ENCODE measurements around the gene HACE1.

DNA sequence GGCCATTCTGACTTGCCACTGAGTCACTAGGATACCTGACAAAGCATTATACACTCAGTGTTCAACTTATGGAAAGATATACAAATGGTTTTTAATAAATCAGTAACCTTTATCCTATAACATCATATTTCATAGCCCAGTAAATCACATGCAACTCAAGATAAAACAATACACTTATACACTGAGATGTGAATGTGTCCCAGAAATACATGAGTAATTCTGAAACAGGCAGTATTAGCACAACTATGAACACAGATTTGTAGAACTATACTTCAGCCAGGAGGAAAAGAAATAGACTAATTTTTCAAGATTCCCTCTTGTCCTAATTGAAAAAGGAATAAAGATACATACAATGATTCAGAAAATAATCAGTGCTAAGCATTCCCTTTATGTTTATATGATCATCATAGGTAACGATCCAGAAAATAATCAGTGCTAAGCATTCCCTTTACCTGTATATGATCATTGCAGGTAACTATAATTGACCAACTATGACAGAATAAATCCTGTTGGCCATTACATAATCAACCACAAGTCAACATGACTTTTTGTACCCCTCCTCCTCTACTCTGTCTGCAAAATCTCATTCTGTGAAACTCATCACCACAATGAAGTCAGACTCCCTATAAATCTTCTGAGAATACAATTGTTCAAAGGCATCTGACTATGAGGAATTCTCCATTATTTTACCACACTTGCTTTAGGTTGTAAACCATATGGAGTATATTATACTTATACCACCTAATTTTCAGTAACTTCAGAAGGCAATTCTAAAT, 30.3 kb downstream of the HACE1 start:
- TF ChIP-seq, protein P1, sequence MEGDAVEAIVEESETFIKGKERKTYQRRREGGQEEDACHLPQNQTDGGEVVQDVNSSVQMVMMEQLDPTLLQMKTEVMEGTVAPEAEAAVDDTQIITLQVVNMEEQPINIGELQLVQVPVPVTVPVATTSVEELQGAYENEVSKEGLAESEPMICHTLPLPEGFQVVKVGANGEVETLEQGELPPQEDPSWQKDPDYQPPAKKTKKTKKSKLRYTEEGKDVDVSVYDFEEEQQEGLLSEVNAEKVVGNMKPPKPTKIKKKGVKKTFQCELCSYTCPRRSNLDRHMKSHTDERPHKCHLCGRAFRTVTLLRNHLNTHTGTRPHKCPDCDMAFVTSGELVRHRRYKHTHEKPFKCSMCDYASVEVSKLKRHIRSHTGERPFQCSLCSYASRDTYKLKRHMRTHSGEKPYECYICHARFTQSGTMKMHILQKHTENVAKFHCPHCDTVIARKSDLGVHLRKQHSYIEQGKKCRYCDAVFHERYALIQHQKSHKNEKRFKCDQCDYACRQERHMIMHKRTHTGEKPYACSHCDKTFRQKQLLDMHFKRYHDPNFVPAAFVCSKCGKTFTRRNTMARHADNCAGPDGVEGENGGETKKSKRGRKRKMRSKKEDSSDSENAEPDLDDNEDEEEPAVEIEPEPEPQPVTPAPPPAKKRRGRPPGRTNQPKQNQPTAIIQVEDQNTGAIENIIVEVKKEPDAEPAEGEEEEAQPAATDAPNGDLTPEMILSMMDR (IDR thresholded peaks at IDR 0.05; ENCODE audit: low read depth, low read length): no peak
- TF ChIP-seq POLR2A (IDR thresholded peaks at IDR 0.05; ENCODE audit: extremely low read depth, insufficient read length): no peak

Data from NB4 (cell line).